Panc1 (cell line): ENCODE results near the gene THSD7A. TPM values are rescaled to one million over a fixed set of nuclear protein-coding genes. Genes with fewer than 3 reads are reported as not detected.

Source experiments
- ATAC-seq: fragments of 200-7000 bp; cut with Tn5 transposase; 2 replicates; pipeline ENCODE4 v1.9.1; 2020; ENCODE audit warnings: mild to moderate bottlenecking, moderate library complexity
- BruUV-seq: library from RNA; stranded (reverse); fragments of 400-500 nt; replicated peaks from 2 replicates; lab custom pipeline; 2021; lab: Mats Ljungman, UMichigan
- CTCF ChIA-PET: fragments of 300-600 bp; sonication (Branson Sonifier 250); formaldehyde crosslinking; loops from one replicate; lab custom pipeline; 2022; ENCODE audit warnings: antibody characterized with exemption; lab: Charles Lee
- POLR2A ChIA-PET: fragments of 300-600 bp; sonication (Branson Sonifier 250); formaldehyde crosslinking; loops from one replicate; lab custom pipeline; 2022; ENCODE audit warnings: antibody characterized with exemption; lab: Charles Lee
- DNase-seq: peaks from one replicate; pipeline ENCODE4 v3.0.0-alpha.2; 2010; ENCODE audit warnings: low read depth, low spot score
- H3K27ac ChIP-seq: 2 replicates; pipeline ENCODE4 v1.5.1; 2011; ENCODE audit warnings: mild to moderate bottlenecking, low read length, inconsistent platforms
- H3K27me3 ChIP-seq: fragments of 200-500 bp; sonication (Bioruptor generic); 2 replicates; pipeline ENCODE4 v1.6.0; 2014; ENCODE audit warnings: low read length, inconsistent platforms; ENCODE audit not compliant: control insufficient read depth, insufficient read depth
- H3K36me3 ChIP-seq: fragments of 200-500 bp; sonication (Bioruptor generic); 2 replicates; pipeline ENCODE4 v1.5.1; 2014; ENCODE audit warnings: inconsistent platforms, mild to moderate bottlenecking, low read length, moderate library complexity; ENCODE audit not compliant: control insufficient read depth, insufficient read depth
- H3K4me1 ChIP-seq: 2 replicates; pipeline ENCODE4 v1.5.1; 2011; ENCODE audit warnings: inconsistent platforms, mild to moderate bottlenecking, low read length, moderate library complexity; ENCODE audit not compliant: control insufficient read depth, insufficient read depth
- H3K4me3 ChIP-seq, 2 experiments: 2 replicates each; pipeline ENCODE4 v1.5.1; 2011 to 2012; ENCODE audit warnings: low read depth in 2 of 2, low read length in 2 of 2, mild to moderate bottlenecking in 2 of 2, inconsistent platforms in 1 of 2, moderate library complexity in 1 of 2
- H3K9me3 ChIP-seq: fragments of 200-500 bp; sonication (Bioruptor generic); 2 replicates; pipeline ENCODE4 v1.5.1; 2014; ENCODE audit warnings: low read depth, mild to moderate bottlenecking, inconsistent platforms, low read length, moderate library complexity; ENCODE audit not compliant: control insufficient read depth, insufficient read depth
- CTCF ChIP-seq: fragments of 450-650 bp; IDR thresholded peaks from 2 replicates; pipeline ENCODE4 v1.5.1; 2017; ENCODE audit warnings: mild to moderate bottlenecking
- POLR2AphosphoS5 ChIP-seq: IDR thresholded peaks from 2 replicates; pipeline ENCODE4 v1.6.1; 2012; ENCODE audit warnings: mild to moderate bottlenecking, low read depth, low read length, moderate library complexity
- SIN3A ChIP-seq: IDR thresholded peaks from 2 replicates; pipeline ENCODE4 v1.6.1; 2012; ENCODE audit warnings: low read depth, mild to moderate bottlenecking, low read length, moderate library complexity, borderline replicate concordance; ENCODE audit not compliant: insufficient read depth
- TCF7L2 ChIP-seq: IDR thresholded peaks from 2 replicates; pipeline ENCODE4 v1.6.1; 2011; ENCODE audit warnings: mild to moderate bottlenecking, low read depth, low read length, inconsistent platforms
- in situ Hi-C: cut with HindIII; loops from 2 replicates; pipeline ENCODE4 v1.10.0; 2016; ENCODE audit warnings: low sequenced_read_pairs, low pct_unique_long_range_greater_than_20kb
- intact Hi-C: fragments of 100-400 bp; cut with micrococcal nuclease; formaldehyde crosslinking; loops from one replicate; pipeline ENCODE4 v1.10.0; 2022; ENCODE audit not compliant: unreplicated experiment
- total RNA-seq: library from RNA; stranded (reverse); gene quantifications from one replicate; pipeline ENCODE4 v1.2.1, GENCODE V29; 2021; ENCODE audit not compliant: unreplicated experiment
- TF ChIP-seq, protein P1 (sequence below), 2 experiments: IDR thresholded peaks; 2 replicates each; pipeline ENCODE4 v1.6.1; 2011 to 2012; ENCODE audit warnings: low read depth in 2 of 2, control low read depth in 1 of 2, low read length in 1 of 2, mild to moderate bottlenecking in 1 of 2, moderate library complexity in 1 of 2; ENCODE audit not compliant: insufficient read depth in 1 of 2

THSD7A gene
- total RNA-seq, 1 experiment from 2014 or later, result 38.6 TPM

- POLR2A ChIA-PET, result no interaction called here
- Histone ChIP-seq H3K9me3 (no peaks in the 10 kb centered on the region), H3K27me3 (no peaks in the 10 kb centered on the region), H3K4me1 (no peaks in the 10 kb centered on the region), H3K4me3 (no peak overlapping the region), H3K27ac (no peak overlapping the region), H3K36me3 (no peaks in the 10 kb centered on the region)
- intact Hi-C loops, result no loop called here
- in situ Hi-C loops, result no loop called here
- TF ChIP-seq TCF7L2, result no peak
- no peak for TF ChIP-seq CTCF
- no peak for TF ChIP-seq POLR2AphosphoS5
- TF ChIP-seq, protein P1, sequence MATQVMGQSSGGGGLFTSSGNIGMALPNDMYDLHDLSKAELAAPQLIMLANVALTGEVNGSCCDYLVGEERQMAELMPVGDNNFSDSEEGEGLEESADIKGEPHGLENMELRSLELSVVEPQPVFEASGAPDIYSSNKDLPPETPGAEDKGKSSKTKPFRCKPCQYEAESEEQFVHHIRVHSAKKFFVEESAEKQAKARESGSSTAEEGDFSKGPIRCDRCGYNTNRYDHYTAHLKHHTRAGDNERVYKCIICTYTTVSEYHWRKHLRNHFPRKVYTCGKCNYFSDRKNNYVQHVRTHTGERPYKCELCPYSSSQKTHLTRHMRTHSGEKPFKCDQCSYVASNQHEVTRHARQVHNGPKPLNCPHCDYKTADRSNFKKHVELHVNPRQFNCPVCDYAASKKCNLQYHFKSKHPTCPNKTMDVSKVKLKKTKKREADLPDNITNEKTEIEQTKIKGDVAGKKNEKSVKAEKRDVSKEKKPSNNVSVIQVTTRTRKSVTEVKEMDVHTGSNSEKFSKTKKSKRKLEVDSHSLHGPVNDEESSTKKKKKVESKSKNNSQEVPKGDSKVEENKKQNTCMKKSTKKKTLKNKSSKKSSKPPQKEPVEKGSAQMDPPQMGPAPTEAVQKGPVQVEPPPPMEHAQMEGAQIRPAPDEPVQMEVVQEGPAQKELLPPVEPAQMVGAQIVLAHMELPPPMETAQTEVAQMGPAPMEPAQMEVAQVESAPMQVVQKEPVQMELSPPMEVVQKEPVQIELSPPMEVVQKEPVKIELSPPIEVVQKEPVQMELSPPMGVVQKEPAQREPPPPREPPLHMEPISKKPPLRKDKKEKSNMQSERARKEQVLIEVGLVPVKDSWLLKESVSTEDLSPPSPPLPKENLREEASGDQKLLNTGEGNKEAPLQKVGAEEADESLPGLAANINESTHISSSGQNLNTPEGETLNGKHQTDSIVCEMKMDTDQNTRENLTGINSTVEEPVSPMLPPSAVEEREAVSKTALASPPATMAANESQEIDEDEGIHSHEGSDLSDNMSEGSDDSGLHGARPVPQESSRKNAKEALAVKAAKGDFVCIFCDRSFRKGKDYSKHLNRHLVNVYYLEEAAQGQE (IDR thresholded peaks at IDR 0.05; ENCODE audit: insufficient read depth in 1 of 2, low read depth in 2 of 2, low read length in 1 of 2), result no peak
- TF ChIP-seq SIN3A, result no peak
- no peak for ATAC-seq
- CTCF ChIA-PET, result no interaction called here
- BruUV-seq, result no TSS peak
- DNase-seq, result no peak
These were observed 181.5 kb downstream of the THSD7A start for GRCh38 chr7:11650500-11650899.

- ChIA-PET CTCF (no interaction called here), POLR2A (no interaction called here)
- TF ChIP-seq, protein P1 (IDR thresholded peaks at IDR 0.05; ENCODE audit: insufficient read depth in 1 of 2, low read depth in 2 of 2, low read length in 1 of 2), result no peak
- no peak for TF ChIP-seq SIN3A
- TF ChIP-seq CTCF, result no peak
- no peak for TF ChIP-seq POLR2AphosphoS5
- no peak for TF ChIP-seq TCF7L2
- in situ Hi-C loops, result no loop called here
- intact Hi-C loops, result no loop called here
- no peaks in the 10 kb centered on the region for H3K9me3 ChIP-seq
- BruUV-seq, result no TSS peak
- no peaks in the 10 kb centered on the region for H3K36me3 ChIP-seq
- ATAC-seq (no peak), DNase-seq (no peak)
- no peaks in the 10 kb centered on the region for H3K27me3 ChIP-seq
- no peak overlapping the region for H3K4me3 ChIP-seq
- H3K4me1 ChIP-seq, result no peaks in the 10 kb centered on the region
- no peak overlapping the region for H3K27ac ChIP-seq
These were observed 182.0 kb downstream of the THSD7A start for GRCh38 chr7:11650030-11650429.
